Measurements from ENCODE around the gene MAPK11. TPM values are rescaled to one million over a fixed set of nuclear protein-coding genes. Genes with fewer than 3 reads are reported as not detected.
"Not testable (repeated sequence)": the region's sequence is repeated elsewhere in the genome, so short reads cannot be mapped to it uniquely, and the experiment has no call there.

Gene MAPK11
- total RNA-seq, 2 experiments from 2014 or later: 5.9 to 6.2 TPM

DNA sequence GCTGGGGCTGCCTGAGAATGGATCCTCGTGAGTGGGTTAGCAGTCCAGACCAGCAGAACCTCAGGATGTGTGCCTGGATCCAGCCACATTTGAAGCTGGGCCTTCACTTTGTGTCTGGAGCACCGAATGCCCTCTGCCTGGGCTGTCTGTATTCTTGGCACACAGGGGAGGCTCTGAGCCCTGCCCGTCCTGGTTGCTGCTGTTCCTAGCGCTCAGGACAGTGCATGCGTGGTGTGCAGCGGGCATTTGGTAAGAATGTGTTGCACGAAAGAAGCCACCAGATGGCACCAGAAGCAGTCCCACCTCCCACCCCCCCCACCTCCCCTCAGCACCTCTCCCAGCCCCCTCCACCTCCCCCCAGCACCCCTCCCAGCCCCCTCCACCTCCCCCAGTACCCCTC is 4.1 kb upstream of the MAPK11 start:
- peaks cover 4% of the 10 kb centered on the region for H3K4me1 Mint-ChIP-seq (ENCODE audit: low read depth)
- DNase-seq (peak; percentile 69), ATAC-seq (peak; percentile 20)
- intact Hi-C loops (cut with micrococcal nuclease): loop anchor here (5.0 kb wide), 1 partner anchor 68 kb away; the partner anchor contains the start of gene PPP6R2
- H3K36me3 Mint-ChIP-seq (ENCODE audit: low read depth): no peaks in the 10 kb centered on the region
- TF ChIP-seq, protein P1, sequence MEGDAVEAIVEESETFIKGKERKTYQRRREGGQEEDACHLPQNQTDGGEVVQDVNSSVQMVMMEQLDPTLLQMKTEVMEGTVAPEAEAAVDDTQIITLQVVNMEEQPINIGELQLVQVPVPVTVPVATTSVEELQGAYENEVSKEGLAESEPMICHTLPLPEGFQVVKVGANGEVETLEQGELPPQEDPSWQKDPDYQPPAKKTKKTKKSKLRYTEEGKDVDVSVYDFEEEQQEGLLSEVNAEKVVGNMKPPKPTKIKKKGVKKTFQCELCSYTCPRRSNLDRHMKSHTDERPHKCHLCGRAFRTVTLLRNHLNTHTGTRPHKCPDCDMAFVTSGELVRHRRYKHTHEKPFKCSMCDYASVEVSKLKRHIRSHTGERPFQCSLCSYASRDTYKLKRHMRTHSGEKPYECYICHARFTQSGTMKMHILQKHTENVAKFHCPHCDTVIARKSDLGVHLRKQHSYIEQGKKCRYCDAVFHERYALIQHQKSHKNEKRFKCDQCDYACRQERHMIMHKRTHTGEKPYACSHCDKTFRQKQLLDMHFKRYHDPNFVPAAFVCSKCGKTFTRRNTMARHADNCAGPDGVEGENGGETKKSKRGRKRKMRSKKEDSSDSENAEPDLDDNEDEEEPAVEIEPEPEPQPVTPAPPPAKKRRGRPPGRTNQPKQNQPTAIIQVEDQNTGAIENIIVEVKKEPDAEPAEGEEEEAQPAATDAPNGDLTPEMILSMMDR (IDR thresholded peaks at IDR 0.05): no peak
- POLR2A ChIA-PET: no interaction called here
- CTCF ChIA-PET: interaction anchor here (0.7 to 6.1 kb wide), 4 partner anchors 30 to 67 kb away, joined by 3 to 44 read pairs (median 13); partner anchors contain the start of gene DENND6B
- no peak overlapping the region for H3K4me3 Mint-ChIP-seq
- no peak overlapping the region for H3K27ac Mint-ChIP-seq
- peaks cover 9% of the 10 kb centered on the region for H3K27me3 Mint-ChIP-seq
- no peaks in the 10 kb centered on the region for H3K9me3 Mint-ChIP-seq

DNA sequence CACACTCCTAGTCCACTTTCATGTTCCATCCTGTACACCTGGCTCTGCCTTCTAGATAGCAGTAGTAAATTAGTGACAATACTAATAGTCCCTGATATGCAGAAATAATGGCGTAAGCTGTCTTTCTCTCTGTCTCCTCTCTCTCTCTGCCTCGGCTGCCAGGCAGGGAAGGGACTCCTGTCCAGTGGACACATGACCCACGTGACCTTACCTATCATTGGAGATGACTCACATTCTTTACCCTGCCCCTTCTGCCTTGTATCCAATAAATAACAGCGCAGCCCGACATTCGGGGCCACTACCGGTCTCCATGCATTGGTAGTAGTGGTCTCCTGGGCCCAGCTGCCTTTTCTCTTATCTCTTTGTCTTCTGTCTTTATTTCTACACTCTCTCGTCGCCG is 3.6 kb upstream of the MAPK11 start:
- ATAC-seq; DNase-seq; H3K4me3 Mint-ChIP-seq; H3K27ac Mint-ChIP-seq; H3K27me3 Mint-ChIP-seq; H3K9me3 Mint-ChIP-seq; H3K4me1 Mint-ChIP-seq (ENCODE audit: low read depth); POLR2A ChIA-PET; H3K36me3 Mint-ChIP-seq (ENCODE audit: low read depth): not testable (repeated sequence)
- intact Hi-C loops (cut with micrococcal nuclease): loop anchor here (5.0 kb wide), 1 partner anchor 69 kb away; the partner anchor contains the start of gene PPP6R2
- CTCF ChIA-PET: interaction anchor here (1.0 to 6.1 kb wide), 4 partner anchors 31 to 347 kb away, joined by 3 to 44 read pairs (median 4); partner anchors contain the start of gene DENND6B

GRCh38 chr22:50273352-50273751 is 3.2 kb upstream of the MAPK11 start:
- ATAC-seq; H3K36me3 Mint-ChIP-seq (ENCODE audit: low read depth); H3K4me3 Mint-ChIP-seq; H3K4me1 Mint-ChIP-seq (ENCODE audit: low read depth); H3K9me3 Mint-ChIP-seq; H3K27ac Mint-ChIP-seq; DNase-seq; H3K27me3 Mint-ChIP-seq: not testable (repeated sequence)
- ChIA-PET POLR2A (interaction anchor here (1.5 to 2.8 kb wide), 2 partner anchors 22 to 41 kb away, joined by 4 to 13 read pairs; partner anchors contain the start of gene HDAC10), CTCF (interaction anchor here (1.0 to 6.1 kb wide), 7 partner anchors 21 to 348 kb away, joined by 3 to 44 read pairs (median 5); partner anchors contain the start of genes DENND6B and HDAC10)
- intact Hi-C loops (cut with micrococcal nuclease): loop anchor here (5.0 kb wide), 1 partner anchor 69 kb away; the partner anchor contains the start of gene PPP6R2

DNA sequence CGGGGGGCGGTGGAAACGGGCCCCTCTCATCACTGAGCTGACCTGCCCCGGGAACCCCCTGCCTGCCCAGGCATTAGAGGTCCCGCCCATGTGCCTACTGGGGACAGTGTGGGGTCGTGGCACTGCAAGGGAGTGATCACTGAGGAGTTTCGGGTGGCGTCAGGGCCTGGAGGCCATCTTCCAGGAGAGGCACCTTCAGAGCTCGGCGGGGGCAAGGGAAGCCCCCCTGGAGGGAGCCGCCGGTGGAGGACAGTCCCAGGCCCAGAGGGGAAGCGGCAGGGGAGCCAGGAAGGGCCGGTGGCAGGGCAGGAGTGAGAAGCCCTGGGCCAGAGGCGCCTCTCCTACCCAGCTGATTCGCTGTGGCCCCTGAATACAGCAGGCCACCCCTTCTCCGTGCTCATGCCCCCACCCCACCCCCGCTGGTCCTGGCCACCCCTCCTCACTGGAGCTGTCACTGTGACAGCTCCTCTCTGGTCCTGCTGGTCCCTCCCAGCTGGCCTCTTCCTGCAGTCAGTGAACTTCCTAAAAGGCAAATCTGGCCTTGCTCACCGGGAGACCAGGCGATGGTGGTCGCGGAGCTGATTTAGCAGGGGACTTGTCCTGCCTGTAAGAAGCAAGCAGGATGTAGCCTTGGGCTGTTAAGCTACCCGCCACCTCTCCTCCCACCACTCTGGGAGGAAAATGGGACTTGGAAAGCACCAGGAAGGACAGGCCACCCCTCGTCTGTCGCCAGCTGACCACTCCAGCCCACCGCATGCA is 2.0 kb upstream of the MAPK11 start:
- CTCF ChIA-PET: interaction anchor here (0.5 to 6.1 kb wide), 7 partner anchors 13 to 349 kb away, joined by 3 to 44 read pairs (median 5); partner anchors contain the start of genes DENND6B and HDAC10

DNA sequence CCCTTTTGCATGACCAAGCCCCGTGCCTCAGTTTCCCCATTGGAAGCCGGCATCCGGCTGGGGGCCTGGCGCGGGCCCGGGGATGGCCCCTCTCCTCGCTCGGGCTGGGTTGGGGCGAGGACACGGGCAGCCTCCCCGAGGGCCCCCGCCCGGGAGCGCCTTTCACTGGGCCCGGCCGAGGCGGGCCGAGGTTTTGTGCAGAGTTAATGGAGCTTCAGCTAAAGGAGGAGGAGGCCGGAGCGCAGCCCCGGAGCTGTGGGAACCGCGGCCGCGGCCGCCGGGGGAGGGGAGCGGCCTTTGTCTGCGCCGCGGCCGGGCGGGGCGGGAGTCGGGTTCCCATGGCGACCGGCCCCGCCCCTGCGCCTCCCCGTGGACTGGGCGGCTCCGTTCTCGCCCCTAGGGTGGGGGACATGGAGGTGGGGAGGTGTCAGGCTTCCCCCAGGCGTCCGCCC is 1.4 kb upstream of the MAPK11 start:
- CTCF ChIA-PET: interaction anchor here (0.5 to 6.1 kb wide), 5 partner anchors 12 to 219 kb away, joined by 3 to 44 read pairs (median 12); partner anchors contain the start of genes DENND6B and HDAC10
- TF ChIP-seq, protein P1 (IDR thresholded peaks at IDR 0.05): no peak
- intact Hi-C loops (cut with micrococcal nuclease): loop anchor here (5.0 kb wide), 1 partner anchor 71 kb away; the partner anchor contains the start of gene PPP6R2
- no peaks in the 10 kb centered on the region for H3K9me3 Mint-ChIP-seq
- H3K4me3 Mint-ChIP-seq: no peak overlapping the region
- ATAC-seq (peak; percentile 20), DNase-seq (peak; percentile 65)
- no peak overlapping the region for H3K27ac Mint-ChIP-seq
- H3K36me3 Mint-ChIP-seq (ENCODE audit: low read depth): no peaks in the 10 kb centered on the region
- H3K4me1 Mint-ChIP-seq (ENCODE audit: low read depth): peaks cover 8% of the 10 kb centered on the region
- POLR2A ChIA-PET: interaction anchor here (1.2 to 2.8 kb wide), 2 partner anchors 20 to 27 kb away, joined by 4 to 13 read pairs; partner anchors contain the start of genes HDAC10 and TUBGCP6
- H3K27me3 Mint-ChIP-seq: peaks cover 10% of the 10 kb centered on the region

More for the DNA sequence above, 2.0 kb upstream of the MAPK11 start:
- TF ChIP-seq, protein P1 (IDR thresholded peaks at IDR 0.05): no peak
- DNase-seq (no peak), ATAC-seq (no peak)
- H3K27me3 Mint-ChIP-seq: peaks cover 10% of the 10 kb centered on the region
- H3K36me3 Mint-ChIP-seq (ENCODE audit: low read depth): no peaks in the 10 kb centered on the region
- H3K4me1 Mint-ChIP-seq (ENCODE audit: low read depth): peaks cover 8% of the 10 kb centered on the region
- intact Hi-C loops (cut with micrococcal nuclease): loop anchor here (5.0 kb wide), 1 partner anchor 70 kb away; the partner anchor contains the start of gene PPP6R2
- H3K9me3 Mint-ChIP-seq: no peaks in the 10 kb centered on the region
- H3K27ac Mint-ChIP-seq: no peak overlapping the region
- POLR2A ChIA-PET: interaction anchor here (1.2 to 2.8 kb wide), 3 partner anchors 21 to 42 kb away, joined by 4 to 13 read pairs (median 4); partner anchors contain the start of genes HDAC10 and TUBGCP6
- H3K4me3 Mint-ChIP-seq: no peak overlapping the region
